ENCODE data around the gene MET.

The MET gene

GRCh38 chr7:116769546-116769945, 97.5 kb downstream of the MET start:
- no peak for DNase-seq
- no peaks in the 10 kb centered on the region for H3K4me1 ChIP-seq
- H3K4me3 ChIP-seq (ENCODE audit: low read depth, low read length) = no peak overlapping the region
- no peaks in the 10 kb centered on the region for H3K27me3 ChIP-seq
- no peaks in the 10 kb centered on the region for H3K36me3 ChIP-seq
- no peak for TF ChIP-seq CTCF (IDR thresholded peaks at IDR 0.05; ENCODE audit: low read depth, low read length)
- H3K9me3 ChIP-seq = no peaks in the 10 kb centered on the region

DNA sequence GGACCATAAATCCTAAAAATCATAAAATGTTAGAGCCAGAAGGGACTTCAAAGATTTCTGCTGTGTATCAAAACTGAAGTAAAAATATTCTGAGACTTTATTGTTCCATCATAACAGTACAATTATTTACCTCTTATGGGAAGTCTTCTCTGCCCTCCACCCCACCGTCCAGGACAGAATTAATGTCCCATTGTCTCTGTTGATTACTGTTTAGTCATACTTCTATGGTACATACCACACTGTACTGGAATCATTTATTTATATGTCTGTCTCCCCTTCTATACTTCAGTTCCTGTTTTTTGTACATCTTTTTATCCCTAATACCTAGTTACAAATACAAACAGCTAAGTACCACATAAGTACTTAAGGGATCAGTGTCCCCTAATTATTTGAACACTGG, 98.9 kb downstream of the MET start:
- no peak for DNase-seq
- Histone ChIP-seq H3K4me3 (ENCODE audit: low read depth, low read length) (no peak overlapping the region), H3K36me3 (no peaks in the 10 kb centered on the region), H3K9me3 (no peaks in the 10 kb centered on the region), H3K27me3 (no peaks in the 10 kb centered on the region), H3K4me1 (no peaks in the 10 kb centered on the region)
- no peak for TF ChIP-seq CTCF (IDR thresholded peaks at IDR 0.05; ENCODE audit: low read depth, low read length)

DNA sequence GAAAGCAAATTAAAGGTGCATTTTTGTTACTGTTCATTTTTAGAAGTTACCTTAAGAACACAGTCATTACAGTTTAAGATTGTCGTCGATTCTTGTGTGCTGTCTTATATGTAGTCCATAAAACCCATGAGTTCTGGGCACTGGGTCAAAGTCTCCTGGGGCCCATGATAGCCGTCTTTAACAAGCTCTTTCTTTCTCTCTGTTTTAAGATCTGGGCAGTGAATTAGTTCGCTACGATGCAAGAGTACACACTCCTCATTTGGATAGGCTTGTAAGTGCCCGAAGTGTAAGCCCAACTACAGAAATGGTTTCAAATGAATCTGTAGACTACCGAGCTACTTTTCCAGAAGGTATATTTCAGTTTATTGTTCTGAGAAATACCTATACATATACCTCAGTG, 99.6 kb downstream of the MET start:
- H3K4me3 ChIP-seq (ENCODE audit: low read depth, low read length) = no peak overlapping the region
- H3K27me3 ChIP-seq = no peaks in the 10 kb centered on the region
- TF ChIP-seq CTCF (IDR thresholded peaks at IDR 0.05; ENCODE audit: low read depth, low read length) = no peak

GRCh38 chr7:116772423-116772863, 100.4 kb downstream of the MET start:
- TF ChIP-seq CTCF (IDR thresholded peaks at IDR 0.05; ENCODE audit: low read depth, low read length) = no peak
- H3K4me3 ChIP-seq (ENCODE audit: low read depth, low read length) = no peak overlapping the region
- H3K9me3 ChIP-seq = no peaks in the 10 kb centered on the region
- no peaks in the 10 kb centered on the region for H3K4me1 ChIP-seq
- H3K27me3 ChIP-seq = no peaks in the 10 kb centered on the region
- no peak for DNase-seq
- H3K36me3 ChIP-seq = no peaks in the 10 kb centered on the region

More for the DNA sequence above, 99.6 kb downstream of the MET start:
- Histone ChIP-seq H3K9me3 (no peaks in the 10 kb centered on the region), H3K36me3 (no peaks in the 10 kb centered on the region), H3K4me1 (no peaks in the 10 kb centered on the region)
- no peak for DNase-seq

- Histone ChIP-seq H3K4me1 (no peaks in the 10 kb centered on the region), H3K27me3 (no peaks in the 10 kb centered on the region), H3K9me3 (no peaks in the 10 kb centered on the region), H3K4me3 (ENCODE audit: low read depth, low read length) (no peak overlapping the region), H3K36me3 (no peaks in the 10 kb centered on the region)
- no peak for DNase-seq
- no peak for TF ChIP-seq CTCF (IDR thresholded peaks at IDR 0.05; ENCODE audit: low read depth, low read length)
These were observed 101.1 kb downstream of the MET start for GRCh38 chr7:116772926-116773749.

- Histone ChIP-seq H3K4me1 (no peaks in the 10 kb centered on the region), H3K9me3 (no peaks in the 10 kb centered on the region), H3K4me3 (ENCODE audit: low read depth, low read length) (no peak overlapping the region), H3K27me3 (0 out of 2 replicates have a peak, but pooled peaks cover 3% of the 10 kb centered on the region), H3K36me3 (no peaks in the 10 kb centered on the region)
- no peak for DNase-seq
- TF ChIP-seq CTCF (IDR thresholded peaks at IDR 0.05; ENCODE audit: low read depth, low read length) = no peak
These were observed 104.0 kb downstream of the MET start for GRCh38 chr7:116776046-116776445.

All from BE2C (cell line).